ENCODE data around the gene PDCD1LG2.

PDCD1LG2 gene

DNA sequence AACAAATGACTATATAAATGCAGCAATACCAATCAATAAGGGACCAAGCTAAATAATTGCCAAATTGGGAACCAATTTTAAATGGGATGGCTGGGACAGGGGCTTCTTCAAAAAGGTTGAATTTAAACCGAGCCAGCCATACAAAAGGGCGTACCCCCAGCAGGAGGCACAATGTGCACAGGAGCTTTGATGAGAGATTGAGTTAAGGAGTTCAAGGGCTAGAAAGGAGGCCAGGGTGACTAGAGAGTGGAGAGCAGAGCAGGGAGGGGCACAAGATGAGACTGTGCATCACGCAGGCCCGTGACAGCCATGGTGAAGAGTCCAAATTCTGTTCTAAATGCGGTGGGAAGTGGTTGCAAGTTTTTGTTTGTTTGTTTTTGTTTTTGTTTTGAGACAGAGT is 23.3 kb upstream of the PDCD1LG2 start:
- H3K36me3 ChIP-seq (replicated peaks; ENCODE audit: insufficient read depth, low read length), result no peaks in the 10 kb centered on the region
- no peak overlapping the region for H2AFZ ChIP-seq (ENCODE audit: low read length)
- peaks cover 3% of the 10 kb centered on the region; the same call in 1 of the 2 replicates for H3K4me1 ChIP-seq (ENCODE audit: low read length)
- no peaks in the 10 kb centered on the region for H3K9me2 ChIP-seq (replicated peaks; ENCODE audit: insufficient read depth, low read length)
- no peaks in the 10 kb centered on the region for H3F3A ChIP-seq (ENCODE audit: insufficient read depth, low read length)
- H3K4me3 ChIP-seq (ENCODE audit: low read length), result no peak overlapping the region
- no peaks in the 10 kb centered on the region for H3K27me3 ChIP-seq (replicated peaks; ENCODE audit: insufficient read depth, low read length)
- TF ChIP-seq, protein P1, sequence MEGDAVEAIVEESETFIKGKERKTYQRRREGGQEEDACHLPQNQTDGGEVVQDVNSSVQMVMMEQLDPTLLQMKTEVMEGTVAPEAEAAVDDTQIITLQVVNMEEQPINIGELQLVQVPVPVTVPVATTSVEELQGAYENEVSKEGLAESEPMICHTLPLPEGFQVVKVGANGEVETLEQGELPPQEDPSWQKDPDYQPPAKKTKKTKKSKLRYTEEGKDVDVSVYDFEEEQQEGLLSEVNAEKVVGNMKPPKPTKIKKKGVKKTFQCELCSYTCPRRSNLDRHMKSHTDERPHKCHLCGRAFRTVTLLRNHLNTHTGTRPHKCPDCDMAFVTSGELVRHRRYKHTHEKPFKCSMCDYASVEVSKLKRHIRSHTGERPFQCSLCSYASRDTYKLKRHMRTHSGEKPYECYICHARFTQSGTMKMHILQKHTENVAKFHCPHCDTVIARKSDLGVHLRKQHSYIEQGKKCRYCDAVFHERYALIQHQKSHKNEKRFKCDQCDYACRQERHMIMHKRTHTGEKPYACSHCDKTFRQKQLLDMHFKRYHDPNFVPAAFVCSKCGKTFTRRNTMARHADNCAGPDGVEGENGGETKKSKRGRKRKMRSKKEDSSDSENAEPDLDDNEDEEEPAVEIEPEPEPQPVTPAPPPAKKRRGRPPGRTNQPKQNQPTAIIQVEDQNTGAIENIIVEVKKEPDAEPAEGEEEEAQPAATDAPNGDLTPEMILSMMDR (IDR thresholded peaks at IDR 0.05; ENCODE audit: low read length), result no peak
- TF ChIP-seq EZH2 (optimal IDR thresholded peaks at IDR 0.05; ENCODE audit: low read depth, low read length), result no peak
- TF ChIP-seq EZH2phosphoT487 (IDR thresholded peaks at IDR 0.05; ENCODE audit: low read length), result no peak
- H3K27ac ChIP-seq (ENCODE audit: low read length), result no peak overlapping the region
- no peak overlapping the region for H3K4me2 ChIP-seq (ENCODE audit: low read depth, low read length)
- H4K20me1 ChIP-seq (ENCODE audit: insufficient read depth, low read length), result no peaks in the 10 kb centered on the region
- no peaks in the 10 kb centered on the region for H3K9me3 ChIP-seq (replicated peaks; ENCODE audit: insufficient read depth, low read length)
- H3K9ac ChIP-seq (ENCODE audit: low read length), result no peak overlapping the region
- no peaks in the 10 kb centered on the region for H3K79me2 ChIP-seq (ENCODE audit: low read length)
- no peak for DNase-seq

- no peak overlapping the region for H3K27ac ChIP-seq (ENCODE audit: low read length)
- H3F3A ChIP-seq (ENCODE audit: insufficient read depth, low read length), result peaks cover 7% of the 10 kb centered on the region
- TF ChIP-seq, protein P1 (IDR thresholded peaks at IDR 0.05; ENCODE audit: low read length), result no peak
- TF ChIP-seq EZH2 (optimal IDR thresholded peaks at IDR 0.05; ENCODE audit: low read depth, low read length), result no peak
- no peak for TF ChIP-seq EZH2phosphoT487 (IDR thresholded peaks at IDR 0.05; ENCODE audit: low read length)
- H3K4me1 ChIP-seq (ENCODE audit: low read length), result peaks cover 15% of the 10 kb centered on the region
- no peaks in the 10 kb centered on the region for H3K9me2 ChIP-seq (replicated peaks; ENCODE audit: insufficient read depth, low read length)
- no peaks in the 10 kb centered on the region for H3K36me3 ChIP-seq (replicated peaks; ENCODE audit: insufficient read depth, low read length)
- DNase-seq, result no peak
- H3K79me2 ChIP-seq (ENCODE audit: low read length), result no peaks in the 10 kb centered on the region
- no peaks in the 10 kb centered on the region for H3K27me3 ChIP-seq (replicated peaks; ENCODE audit: insufficient read depth, low read length)
- H3K9ac ChIP-seq (ENCODE audit: low read length), result no peak overlapping the region
- H3K4me2 ChIP-seq (ENCODE audit: low read depth, low read length), result no peak overlapping the region
- no peaks in the 10 kb centered on the region for H3K9me3 ChIP-seq (replicated peaks; ENCODE audit: insufficient read depth, low read length)
- no peak overlapping the region for H3K4me3 ChIP-seq (ENCODE audit: low read length)
- H4K20me1 ChIP-seq (ENCODE audit: insufficient read depth, low read length), result no peaks in the 10 kb centered on the region
- H2AFZ ChIP-seq (ENCODE audit: low read length), result no peak overlapping the region
Measured at GRCh38 chr9:5488221-5489008, 21.9 kb upstream of the PDCD1LG2 start.

- H3K9me2 ChIP-seq (replicated peaks; ENCODE audit: insufficient read depth, low read length), result no peaks in the 10 kb centered on the region
- peaks cover 18% of the 10 kb centered on the region for H3F3A ChIP-seq (ENCODE audit: insufficient read depth, low read length)
- TF ChIP-seq EZH2 (optimal IDR thresholded peaks at IDR 0.05; ENCODE audit: low read depth, low read length) (no peak), EZH2phosphoT487 (IDR thresholded peaks at IDR 0.05; ENCODE audit: low read length) (no peak)
- TF ChIP-seq, protein P1 (IDR thresholded peaks at IDR 0.05; ENCODE audit: low read length), result no peak
- no peaks in the 10 kb centered on the region for H3K36me3 ChIP-seq (replicated peaks; ENCODE audit: insufficient read depth, low read length)
- H3K27me3 ChIP-seq (replicated peaks; ENCODE audit: insufficient read depth, low read length), result no peaks in the 10 kb centered on the region
- no peak overlapping the region for H3K9ac ChIP-seq (ENCODE audit: low read length)
- H3K79me2 ChIP-seq (ENCODE audit: low read length), result no peaks in the 10 kb centered on the region
- H3K4me1 ChIP-seq (ENCODE audit: low read length), result peaks cover 17% of the 10 kb centered on the region
- DNase-seq, result no peak
- H4K20me1 ChIP-seq (ENCODE audit: insufficient read depth, low read length), result no peaks in the 10 kb centered on the region
- no peak overlapping the region for H3K4me2 ChIP-seq (ENCODE audit: low read depth, low read length)
- H3K27ac ChIP-seq (ENCODE audit: low read length), result no peak overlapping the region
- no peak overlapping the region for H3K4me3 ChIP-seq (ENCODE audit: low read length)
- no peaks in the 10 kb centered on the region for H3K9me3 ChIP-seq (replicated peaks; ENCODE audit: insufficient read depth, low read length)
- no peak overlapping the region for H2AFZ ChIP-seq (ENCODE audit: low read length)
Measured at GRCh38 chr9:5489630-5490490, 20.5 kb upstream of the PDCD1LG2 start.
